WI38 (cell line): ENCODE results near the gene PDE4B.

Source experiments
- H3K4me3 ChIP-seq: 2 replicates; pipeline ENCODE4 v1.5.1; 2011; ENCODE audit warnings: low read depth, mild to moderate bottlenecking, control low read depth, low read length
- CTCF ChIP-seq: IDR thresholded peaks from 2 replicates; pipeline ENCODE4 v1.5.1; 2012; ENCODE audit warnings: low read depth, mild to moderate bottlenecking, control low read depth, low read length

The PDE4B gene

DNA sequence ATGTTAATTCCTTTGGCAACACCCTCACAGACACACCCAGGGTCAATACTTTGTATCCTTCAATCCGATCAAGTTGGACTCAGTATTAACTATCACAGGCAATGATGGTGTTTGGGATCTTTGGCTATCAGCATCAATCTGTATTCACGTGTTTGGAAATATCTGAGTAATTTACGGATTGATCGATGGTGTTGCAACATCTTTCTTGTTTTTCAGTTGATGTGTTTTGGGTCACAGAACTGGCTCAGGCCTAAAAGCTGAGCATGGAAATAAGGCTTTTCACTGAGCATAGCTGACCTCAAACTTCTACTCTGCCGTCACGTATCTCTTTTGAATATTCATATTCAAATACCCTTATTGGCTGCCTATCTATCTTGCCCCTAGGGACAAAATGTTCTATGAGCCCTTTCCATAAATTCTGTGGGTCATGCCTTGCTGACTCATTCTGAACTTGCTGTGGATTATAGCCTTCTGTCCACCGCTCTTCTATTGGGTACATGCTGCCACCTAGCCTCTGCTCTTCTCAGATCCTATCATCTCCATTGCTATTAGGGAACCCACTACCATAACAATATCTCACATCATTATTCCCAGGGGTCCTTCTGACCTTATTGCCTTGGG, 156.0 kb downstream of the PDE4B start:
- H3K4me3 ChIP-seq = no peak overlapping the region
- no peak for TF ChIP-seq CTCF

DNA sequence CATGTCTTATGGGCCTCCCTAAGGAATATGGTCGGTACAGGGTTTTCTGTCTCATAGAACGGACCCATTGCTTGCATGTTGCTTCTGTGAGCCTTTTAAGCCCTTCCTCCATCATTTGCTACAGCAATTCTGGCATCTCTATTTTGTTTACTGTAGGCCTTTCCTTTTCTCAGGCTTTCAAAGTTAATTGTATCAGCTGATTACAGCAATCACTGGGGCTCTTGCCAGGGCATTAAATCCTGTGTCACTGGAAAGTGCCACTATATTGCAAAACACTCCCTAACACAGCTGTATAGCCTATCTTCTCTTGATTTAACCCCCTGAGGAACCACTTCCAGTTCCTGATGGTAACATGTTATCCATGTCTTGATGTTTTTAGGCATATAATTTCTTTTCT, 156.5 kb downstream of the PDE4B start:
- no peak overlapping the region for H3K4me3 ChIP-seq
- TF ChIP-seq CTCF = no peak

- TF ChIP-seq CTCF = no peak
Measured at GRCh38 chr1:65949933-65950332, 157.2 kb downstream of the PDE4B start.

DNA sequence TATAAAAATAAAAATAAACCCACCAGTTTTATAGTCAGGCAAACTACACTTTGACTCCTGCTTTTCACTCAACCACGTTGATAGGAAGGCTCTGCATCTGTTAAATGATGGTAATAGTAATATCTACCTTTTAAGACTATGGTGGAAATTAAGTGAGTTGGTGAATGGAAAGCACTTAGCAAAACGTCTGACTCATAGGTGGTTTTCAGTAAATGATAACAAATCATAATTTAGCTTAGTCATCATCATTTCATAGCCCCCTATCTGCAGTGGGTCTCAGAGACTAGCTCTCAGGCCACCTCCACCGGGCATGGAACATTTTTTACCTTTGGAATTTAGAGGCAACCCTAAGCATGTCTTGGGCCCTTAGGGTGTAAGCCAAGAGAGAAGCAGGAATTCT, 160.0 kb downstream of the PDE4B start:
- H3K4me3 ChIP-seq = no peak overlapping the region
- TF ChIP-seq CTCF = no peak

More at GRCh38 chr1:65949933-65950332, 157.2 kb downstream of the PDE4B start:
- H3K4me3 ChIP-seq = no peak overlapping the region

- H3K4me3 ChIP-seq = no peak overlapping the region
- no peak for TF ChIP-seq CTCF
Measured at GRCh38 chr1:65953170-65953569, 160.5 kb downstream of the PDE4B start.

- TF ChIP-seq CTCF = no peak
Measured at GRCh38 chr1:65955071-65955470, 162.4 kb downstream of the PDE4B start.

GRCh38 chr1:65955503-65955902, 162.8 kb downstream of the PDE4B start:
- TF ChIP-seq CTCF = no peak
- no peak overlapping the region for H3K4me3 ChIP-seq

More at GRCh38 chr1:65955071-65955470, 162.4 kb downstream of the PDE4B start:
- H3K4me3 ChIP-seq = no peak overlapping the region
